Measurements from ENCODE around the gene LRIG2.

The LRIG2 gene

GRCh38 chr1:113118266-113118665 lies 45.3 kb downstream of the LRIG2 start:
- DNase-seq = no peak
- H3K4me3 Mint-ChIP-seq = no peak overlapping the region
- H3K27me3 Mint-ChIP-seq (ENCODE audit: low read depth, poor library complexity) = no peaks in the 10 kb centered on the region
- H3K4me1 Mint-ChIP-seq = no peaks in the 10 kb centered on the region
- no peak for TF ChIP-seq CTCF (IDR thresholded peaks at IDR 0.05)
- peak overlapping the region; percentile 7 for H3K27ac Mint-ChIP-seq
- H3K36me3 Mint-ChIP-seq (ENCODE audit: low read depth) = peaks cover 85% of the 10 kb centered on the region
- no peaks in the 10 kb centered on the region for H3K9me3 Mint-ChIP-seq

- no peak for DNase-seq
- Mint-ChIP-seq H3K36me3 (ENCODE audit: low read depth) (peaks cover 83% of the 10 kb centered on the region), H3K9me3 (no peaks in the 10 kb centered on the region), H3K4me1 (no peaks in the 10 kb centered on the region), H3K4me3 (no peak overlapping the region), H3K27ac (no peak overlapping the region), H3K27me3 (ENCODE audit: low read depth, poor library complexity) (no peaks in the 10 kb centered on the region)
- TF ChIP-seq CTCF (IDR thresholded peaks at IDR 0.05) = no peak
Observed at GRCh38 chr1:113123737-113124136, 50.7 kb downstream of the LRIG2 start.

GRCh38 chr1:113124366-113124765 lies 51.4 kb downstream of the LRIG2 start:
- no peak overlapping the region for H3K4me3 Mint-ChIP-seq
- no peak for DNase-seq
- no peak overlapping the region for H3K27ac Mint-ChIP-seq
- H3K9me3 Mint-ChIP-seq = no peaks in the 10 kb centered on the region
- no peak for TF ChIP-seq CTCF (IDR thresholded peaks at IDR 0.05)
- H3K4me1 Mint-ChIP-seq = no peaks in the 10 kb centered on the region
- H3K36me3 Mint-ChIP-seq (ENCODE audit: low read depth) = peaks cover 81% of the 10 kb centered on the region
- no peaks in the 10 kb centered on the region for H3K27me3 Mint-ChIP-seq (ENCODE audit: low read depth, poor library complexity)

GRCh38 chr1:113125517-113125916 lies 52.5 kb downstream of the LRIG2 start:
- Mint-ChIP-seq H3K9me3 (no peaks in the 10 kb centered on the region), H3K27me3 (ENCODE audit: low read depth, poor library complexity) (no peaks in the 10 kb centered on the region), H3K27ac (no peak overlapping the region), H3K4me1 (no peaks in the 10 kb centered on the region), H3K36me3 (ENCODE audit: low read depth) (peaks cover 80% of the 10 kb centered on the region), H3K4me3 (no peak overlapping the region)
- TF ChIP-seq CTCF (IDR thresholded peaks at IDR 0.05) = no peak
- no peak for DNase-seq

- peaks cover 2% of the 10 kb centered on the region for H3K4me1 Mint-ChIP-seq
- DNase-seq = no peak
- no peak for TF ChIP-seq CTCF (IDR thresholded peaks at IDR 0.05)
- H3K27me3 Mint-ChIP-seq (ENCODE audit: low read depth, poor library complexity) = no peaks in the 10 kb centered on the region
- no peaks in the 10 kb centered on the region for H3K9me3 Mint-ChIP-seq
- H3K27ac Mint-ChIP-seq = no peak overlapping the region
- peaks cover 73% of the 10 kb centered on the region for H3K36me3 Mint-ChIP-seq (ENCODE audit: low read depth)
- no peak overlapping the region for H3K4me3 Mint-ChIP-seq
Observed at GRCh38 chr1:113126207-113126606, 53.2 kb downstream of the LRIG2 start.

GRCh38 chr1:113128116-113128515 lies 55.1 kb downstream of the LRIG2 start:
- H3K27me3 Mint-ChIP-seq (ENCODE audit: low read depth, poor library complexity) = no peaks in the 10 kb centered on the region
- TF ChIP-seq CTCF (IDR thresholded peaks at IDR 0.05) = no peak
- no peaks in the 10 kb centered on the region for H3K9me3 Mint-ChIP-seq
- H3K4me1 Mint-ChIP-seq = peaks cover 13% of the 10 kb centered on the region
- no peak for DNase-seq
- no peak overlapping the region for H3K4me3 Mint-ChIP-seq
- peak overlapping the region; percentile 11 for H3K27ac Mint-ChIP-seq
- peaks cover 58% of the 10 kb centered on the region for H3K36me3 Mint-ChIP-seq (ENCODE audit: low read depth)

All from nephron progenitor cell (in vitro differentiated cells).